ENCODE measurements around the gene PLCB2.

PLCB2 gene

DNA sequence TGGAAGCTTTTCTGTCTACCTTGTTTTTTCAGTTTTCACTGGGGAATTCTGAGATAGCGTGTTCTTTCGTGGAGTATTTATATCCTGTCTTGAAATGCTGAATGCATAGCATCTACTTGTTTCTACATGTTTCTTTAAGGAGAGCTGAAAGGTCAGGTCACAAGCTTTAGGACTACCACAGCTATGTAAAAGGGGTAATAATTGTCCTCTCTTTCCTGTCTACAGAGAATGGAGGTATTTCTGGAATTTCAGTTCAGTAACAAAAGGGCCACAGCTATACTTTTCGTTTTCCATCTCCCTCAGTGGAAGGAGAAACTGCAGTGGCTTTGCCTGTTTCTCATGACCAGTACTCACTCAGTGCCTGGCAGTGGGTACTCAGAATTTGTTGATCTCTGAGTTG is 20.4 kb upstream of the PLCB2 start:
- Histone ChIP-seq H3K36me3 (ENCODE audit: low read depth) (peaks cover 19% of the 10 kb centered on the region), H3K4me3 (ENCODE audit: severe bottlenecking) (no peak overlapping the region), H3K27me3 (ENCODE audit: insufficient read depth, poor library complexity, severe bottlenecking) (no peaks in the 10 kb centered on the region), H3K4me1 (ENCODE audit: insufficient read depth, poor library complexity, severe bottlenecking) (peaks cover 38% of the 10 kb centered on the region), H3K9me3 (ENCODE audit: severe bottlenecking) (no peaks in the 10 kb centered on the region), H3K27ac (ENCODE audit: poor library complexity, severe bottlenecking) (peak overlapping the region; percentile 76)
- no peak for TF ChIP-seq CTCF (IDR thresholded peaks at IDR 0.05; ENCODE audit: poor library complexity, severe bottlenecking)
- peak; percentile 45 for ATAC-seq (ENCODE audit: low read depth)
- DNase-seq (ENCODE audit: low spot score) = no peak

- Histone ChIP-seq H3K4me1 (ENCODE audit: insufficient read depth, poor library complexity, severe bottlenecking) (peaks cover 38% of the 10 kb centered on the region), H3K27me3 (ENCODE audit: insufficient read depth, poor library complexity, severe bottlenecking) (no peaks in the 10 kb centered on the region), H3K27ac (ENCODE audit: poor library complexity, severe bottlenecking) (peak overlapping the region; percentile 76), H3K9me3 (ENCODE audit: severe bottlenecking) (no peaks in the 10 kb centered on the region), H3K4me3 (ENCODE audit: severe bottlenecking) (no peak overlapping the region), H3K36me3 (ENCODE audit: low read depth) (peaks cover 19% of the 10 kb centered on the region)
- DNase-seq (ENCODE audit: low spot score) (peak; percentile 61), ATAC-seq (ENCODE audit: low read depth) (no peak)
- TF ChIP-seq CTCF (IDR thresholded peaks at IDR 0.05; ENCODE audit: poor library complexity, severe bottlenecking) = no peak
These were observed 19.7 kb upstream of the PLCB2 start for GRCh38 chr15:40327457-40327856.

DNA sequence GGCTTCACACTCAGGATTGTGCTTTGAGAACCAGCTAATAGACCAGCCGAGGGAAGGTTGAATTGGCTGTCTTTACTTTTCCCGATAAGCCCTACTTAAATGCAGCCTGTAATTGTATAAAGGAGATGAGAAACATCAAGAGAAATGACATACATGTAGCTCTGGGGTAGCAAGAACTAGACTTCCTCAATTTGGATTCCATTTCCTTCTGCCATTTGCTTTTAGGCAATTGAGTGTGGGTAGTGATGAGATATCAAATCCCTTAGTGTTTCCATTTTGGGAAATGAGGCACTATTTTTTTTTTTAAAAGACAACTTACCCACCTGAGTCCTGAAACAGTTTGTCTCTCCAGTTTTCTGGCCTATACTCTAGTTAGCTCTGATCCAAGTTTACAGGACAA is 18.0 kb upstream of the PLCB2 start:
- no peak for TF ChIP-seq CTCF (IDR thresholded peaks at IDR 0.05; ENCODE audit: poor library complexity, severe bottlenecking)
- H3K4me1 ChIP-seq (ENCODE audit: insufficient read depth, poor library complexity, severe bottlenecking) = peaks cover 38% of the 10 kb centered on the region
- H3K27me3 ChIP-seq (ENCODE audit: insufficient read depth, poor library complexity, severe bottlenecking) = no peaks in the 10 kb centered on the region
- ATAC-seq (ENCODE audit: low read depth) (no peak), DNase-seq (ENCODE audit: low spot score) (no peak)
- no peaks in the 10 kb centered on the region for H3K9me3 ChIP-seq (ENCODE audit: severe bottlenecking)
- H3K27ac ChIP-seq (ENCODE audit: poor library complexity, severe bottlenecking) = no peak overlapping the region
- peaks cover 19% of the 10 kb centered on the region for H3K36me3 ChIP-seq (ENCODE audit: low read depth)
- H3K4me3 ChIP-seq (ENCODE audit: severe bottlenecking) = no peak overlapping the region

GRCh38 chr15:40325188-40325587 is 17.5 kb upstream of the PLCB2 start:
- peak overlapping the region; percentile 98 for H3K4me3 ChIP-seq (ENCODE audit: severe bottlenecking)
- H3K4me1 ChIP-seq (ENCODE audit: insufficient read depth, poor library complexity, severe bottlenecking) = peaks cover 38% of the 10 kb centered on the region
- no peaks in the 10 kb centered on the region for H3K9me3 ChIP-seq (ENCODE audit: severe bottlenecking)
- DNase-seq (ENCODE audit: low spot score) (no peak), ATAC-seq (ENCODE audit: low read depth) (no peak)
- TF ChIP-seq CTCF (IDR thresholded peaks at IDR 0.05; ENCODE audit: poor library complexity, severe bottlenecking) = no peak
- peaks cover 19% of the 10 kb centered on the region for H3K36me3 ChIP-seq (ENCODE audit: low read depth)
- peak overlapping the region; percentile 54 for H3K27ac ChIP-seq (ENCODE audit: poor library complexity, severe bottlenecking)
- H3K27me3 ChIP-seq (ENCODE audit: insufficient read depth, poor library complexity, severe bottlenecking) = no peaks in the 10 kb centered on the region

GRCh38 chr15:40323953-40324937 is 16.5 kb upstream of the PLCB2 start:
- DNase-seq (ENCODE audit: low spot score) (peak; percentile 82), ATAC-seq (ENCODE audit: low read depth) (no peak)
- no peaks in the 10 kb centered on the region for H3K27me3 ChIP-seq (ENCODE audit: insufficient read depth, poor library complexity, severe bottlenecking)
- H3K4me3 ChIP-seq (ENCODE audit: severe bottlenecking) = peak overlapping the region; percentile 98
- H3K4me1 ChIP-seq (ENCODE audit: insufficient read depth, poor library complexity, severe bottlenecking) = peaks cover 38% of the 10 kb centered on the region
- peaks cover 14% of the 10 kb centered on the region for H3K36me3 ChIP-seq (ENCODE audit: low read depth)
- no peaks in the 10 kb centered on the region for H3K9me3 ChIP-seq (ENCODE audit: severe bottlenecking)
- TF ChIP-seq CTCF (IDR thresholded peaks at IDR 0.05; ENCODE audit: poor library complexity, severe bottlenecking) = no peak
- H3K27ac ChIP-seq (ENCODE audit: poor library complexity, severe bottlenecking) = peak overlapping the region; percentile 54

Data from RWPE2 (cell line).